ENCODE results near the gene ARHGEF26. TPM values are rescaled to one million over a fixed set of nuclear protein-coding genes. Genes with fewer than 3 reads are reported as not detected.

Gene ARHGEF26
- total and polyA plus RNA-seq, 3 donors from 2014 or later, result 14.7 to 33.0 (median 24.8) TPM

- no peak for DNase-seq
- intact Hi-C loops (cut with DNase I; ENCODE audit: low total_unique reads), result no loop called here
- Histone ChIP-seq H3K4me1 (no peaks in the 10 kb centered on the region), H3K27me3 (no peaks in the 10 kb centered on the region), H3K9me3 (no peaks in the 10 kb centered on the region), H3K27ac (no peak overlapping the region), H3K4me3 (no peak overlapping the region), H3K36me3 (ENCODE audit: low read depth, missing control alignments) (no peaks in the 10 kb centered on the region)
- TF ChIP-seq POLR2A (IDR thresholded peaks at IDR 0.05) (no peak), CTCF (IDR thresholded peaks at IDR 0.05) (no peak)
- 91 to 97% methylated on average over 1 of the region's 1 CpG for WGBS, 2 donors
Measured at GRCh38 chr3:154235330-154235729, 114.1 kb downstream of the ARHGEF26 start.

GRCh38 chr3:154236331-154236730 lies 115.1 kb downstream of the ARHGEF26 start:
- H3K4me3 ChIP-seq, result no peak overlapping the region
- H3K27me3 ChIP-seq, result no peaks in the 10 kb centered on the region
- H3K36me3 ChIP-seq (ENCODE audit: low read depth, missing control alignments), result no peaks in the 10 kb centered on the region
- H3K4me1 ChIP-seq, result no peaks in the 10 kb centered on the region
- H3K9me3 ChIP-seq, result no peaks in the 10 kb centered on the region
- 75 to 76% methylated on average over 3 of the region's 3 CpGs for WGBS, 2 donors
- intact Hi-C loops (cut with DNase I; ENCODE audit: low total_unique reads), result no loop called here
- TF ChIP-seq CTCF (IDR thresholded peaks at IDR 0.05) (no peak), POLR2A (IDR thresholded peaks at IDR 0.05) (no peak)
- DNase-seq, result no peak
- H3K27ac ChIP-seq, result no peak overlapping the region

- TF ChIP-seq POLR2A (IDR thresholded peaks at IDR 0.05) (no peak), CTCF (IDR thresholded peaks at IDR 0.05) (no peak)
- H3K36me3 ChIP-seq (ENCODE audit: low read depth, missing control alignments), result no peaks in the 10 kb centered on the region
- H3K27me3 ChIP-seq, result no peaks in the 10 kb centered on the region
- no peaks in the 10 kb centered on the region for H3K4me1 ChIP-seq
- intact Hi-C loops (cut with DNase I; ENCODE audit: low total_unique reads), result no loop called here
- H3K4me3 ChIP-seq, result no peak overlapping the region
- H3K9me3 ChIP-seq, result no peaks in the 10 kb centered on the region
- no peak for DNase-seq
- 76 to 84% methylated on average over 6 of the region's 6 CpGs for WGBS, 2 donors
- H3K27ac ChIP-seq, result no peak overlapping the region
Measured at GRCh38 chr3:154240235-154240634, 119.0 kb downstream of the ARHGEF26 start.

- TF ChIP-seq CTCF (IDR thresholded peaks at IDR 0.05) (no peak), POLR2A (IDR thresholded peaks at IDR 0.05) (no peak)
- Histone ChIP-seq H3K4me3 (no peak overlapping the region), H3K9me3 (no peaks in the 10 kb centered on the region), H3K36me3 (ENCODE audit: low read depth, missing control alignments) (no peaks in the 10 kb centered on the region), H3K4me1 (no peaks in the 10 kb centered on the region), H3K27me3 (no peaks in the 10 kb centered on the region), H3K27ac (no peak overlapping the region)
- DNase-seq, result no peak
- intact Hi-C loops (cut with DNase I; ENCODE audit: low total_unique reads), result no loop called here
- WGBS, 2 donors, result 78 to 86% methylated on average over 5 of the region's 5 CpGs
Measured at GRCh38 chr3:154241496-154241895, 120.3 kb downstream of the ARHGEF26 start.

- H3K27me3 ChIP-seq, result no peaks in the 10 kb centered on the region
- intact Hi-C loops (cut with DNase I; ENCODE audit: low total_unique reads), result no loop called here
- H3K27ac ChIP-seq, result no peak overlapping the region
- DNase-seq, result no peak
- 83 to 93% methylated on average over 4 of the region's 4 CpGs for WGBS, 2 donors
- H3K36me3 ChIP-seq (ENCODE audit: low read depth, missing control alignments), result no peaks in the 10 kb centered on the region
- H3K4me1 ChIP-seq, result no peaks in the 10 kb centered on the region
- H3K9me3 ChIP-seq, result no peaks in the 10 kb centered on the region
- H3K4me3 ChIP-seq, result no peak overlapping the region
- TF ChIP-seq POLR2A (IDR thresholded peaks at IDR 0.05) (no peak), CTCF (IDR thresholded peaks at IDR 0.05) (no peak)
Measured at GRCh38 chr3:154242766-154243165, 121.6 kb downstream of the ARHGEF26 start.
